Endothelial cell (in vitro differentiated cells): ENCODE data around the gene RAD9A. TPM values are rescaled to one million over a fixed set of nuclear protein-coding genes. Genes with fewer than 3 reads are reported as not detected.

Source experiments
- DNase-seq: peaks from one replicate; pipeline ENCODE4 v3.0.0; 2021; ENCODE audit warnings: low spot score
- H3K27ac Mint-ChIP-seq: one replicate; pipeline ENCODE4 v1.8.0; 2021; ENCODE audit warnings: mixed read lengths, inconsistent platforms; ENCODE audit not compliant: unreplicated experiment
- H3K27me3 Mint-ChIP-seq: one replicate; pipeline ENCODE4 v1.8.0; 2021; ENCODE audit warnings: mild to moderate bottlenecking, moderate library complexity, mixed read lengths, inconsistent platforms; ENCODE audit not compliant: unreplicated experiment
- H3K36me3 Mint-ChIP-seq: one replicate; pipeline ENCODE4 v1.8.0; 2021; ENCODE audit warnings: mild to moderate bottlenecking, low read depth, mixed read lengths, inconsistent platforms; ENCODE audit not compliant: unreplicated experiment
- H3K4me1 Mint-ChIP-seq: one replicate; pipeline ENCODE4 v1.8.0; 2021; ENCODE audit warnings: mild to moderate bottlenecking, mixed read lengths, inconsistent platforms; ENCODE audit not compliant: unreplicated experiment
- H3K4me3 Mint-ChIP-seq: one replicate; pipeline ENCODE4 v1.8.0; 2021; ENCODE audit warnings: mild to moderate bottlenecking, mixed read lengths, inconsistent platforms; ENCODE audit not compliant: unreplicated experiment
- H3K9me3 Mint-ChIP-seq: one replicate; pipeline ENCODE4 v1.8.0; 2021; ENCODE audit warnings: mixed read lengths, inconsistent platforms; ENCODE audit not compliant: unreplicated experiment
- CTCF ChIP-seq: fragments of 200-600 bp; sonication (generic); IDR thresholded peaks from one replicate; pipeline ENCODE4 v1.5.0; 2021; ENCODE audit warnings: antibody characterized with exemption; ENCODE audit not compliant: unreplicated experiment
- total RNA-seq: library from RNA; stranded (reverse); fragmentation: NEBNext Ultra II Directional; extraction: Animal tissue kit (Norgen Biotek cat#: 25700); gene quantifications from one replicate; pipeline ENCODE4 v1.2.1, GENCODE V29; 2021; ENCODE audit not compliant: unreplicated experiment

Gene RAD9A
- total RNA-seq, 1 donor from 2014 or later: 18.4 TPM

- no peaks in the 10 kb centered on the region for H3K9me3 Mint-ChIP-seq
- H3K27me3 Mint-ChIP-seq: peaks cover 14% of the 10 kb centered on the region
- no peak for DNase-seq
- peaks cover 32% of the 10 kb centered on the region for H3K4me1 Mint-ChIP-seq
- peak overlapping the region; percentile 70 for H3K27ac Mint-ChIP-seq
- peak overlapping the region; percentile 74 for H3K4me3 Mint-ChIP-seq
- peaks cover 12% of the 10 kb centered on the region for H3K36me3 Mint-ChIP-seq
- no peak for TF ChIP-seq CTCF
Observed at GRCh38 chr11:67397536-67397935, 5.8 kb downstream of the RAD9A start.

- Mint-ChIP-seq H3K36me3 (peaks cover 12% of the 10 kb centered on the region), H3K27ac (peak overlapping the region; percentile 70), H3K4me3 (peak overlapping the region; percentile 74), H3K4me1 (peaks cover 29% of the 10 kb centered on the region), H3K27me3 (peaks cover 11% of the 10 kb centered on the region), H3K9me3 (no peaks in the 10 kb centered on the region)
- TF ChIP-seq CTCF: no peak
- no peak for DNase-seq
Observed at GRCh38 chr11:67397986-67398660, 6.3 kb downstream of the RAD9A start.

- Mint-ChIP-seq H3K4me1 (peaks cover 34% of the 10 kb centered on the region), H3K9me3 (no peaks in the 10 kb centered on the region), H3K27me3 (peaks cover 10% of the 10 kb centered on the region), H3K36me3 (peaks cover 9% of the 10 kb centered on the region), H3K27ac (no peak overlapping the region), H3K4me3 (peak overlapping the region; percentile 69)
- DNase-seq: no peak
- no peak for TF ChIP-seq CTCF
Observed at GRCh38 chr11:67398661-67399563, 7.1 kb downstream of the RAD9A start.

GRCh38 chr11:67400251-67400941 is 8.6 kb downstream of the RAD9A start:
- Mint-ChIP-seq H3K36me3 (peaks cover 12% of the 10 kb centered on the region), H3K4me1 (peaks cover 41% of the 10 kb centered on the region), H3K4me3 (peak overlapping the region; percentile 90), H3K27me3 (peaks cover 10% of the 10 kb centered on the region), H3K27ac (peak overlapping the region; percentile 64), H3K9me3 (no peaks in the 10 kb centered on the region)
- TF ChIP-seq CTCF: no peak
- DNase-seq: no peak
